Measurements from ENCODE around the gene ATOSA.

Gene ATOSA

GRCh38 chr15:52710050-52710707 is 31.0 kb upstream of the ATOSA start:
- ATAC-seq (replicated peaks; ENCODE audit: extremely low read depth, poor library complexity, severe bottlenecking), result no peak
- Mint-ChIP-seq H3K4me1 (no peaks in the 10 kb centered on the region), H3K27ac (ENCODE audit: low read depth) (no peak overlapping the region), H3K9me3 (no peaks in the 10 kb centered on the region), H3K27me3 (no peaks in the 10 kb centered on the region), H3K4me3 (no peak overlapping the region), H3K36me3 (ENCODE audit: insufficient read depth) (no peaks in the 10 kb centered on the region)
- no peak for DNase-seq (ENCODE audit: low spot score in 2 of 2)

- no peaks in the 10 kb centered on the region for H3K4me1 Mint-ChIP-seq
- ATAC-seq (replicated peaks; ENCODE audit: extremely low read depth, poor library complexity, severe bottlenecking), result no peak
- no peaks in the 10 kb centered on the region for H3K36me3 Mint-ChIP-seq (ENCODE audit: insufficient read depth)
- H3K4me3 Mint-ChIP-seq, result no peak overlapping the region
- DNase-seq (ENCODE audit: low spot score in 2 of 2), result no peak
- H3K27ac Mint-ChIP-seq (ENCODE audit: low read depth), result no peak overlapping the region
- H3K27me3 Mint-ChIP-seq, result no peaks in the 10 kb centered on the region
- no peaks in the 10 kb centered on the region for H3K9me3 Mint-ChIP-seq
These were observed 30.2 kb upstream of the ATOSA start for GRCh38 chr15:52709187-52709981.

DNA sequence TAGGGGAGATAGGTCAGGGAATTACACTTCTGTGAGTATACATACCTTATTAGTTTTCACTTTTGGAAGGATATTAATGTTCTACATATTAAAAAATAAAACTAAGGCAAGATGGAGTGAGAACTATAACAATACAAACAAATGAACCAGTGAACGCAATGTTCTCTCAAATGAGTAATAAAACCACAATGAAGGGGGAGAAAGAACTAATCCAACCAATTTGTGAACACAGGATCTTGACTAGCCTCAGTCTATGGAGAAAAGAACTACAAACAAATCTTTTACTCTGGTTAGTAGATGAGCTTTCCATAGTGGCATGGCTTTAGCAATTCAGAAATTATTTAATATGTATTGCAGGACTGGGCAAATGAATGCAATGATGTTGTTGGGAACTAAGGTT is 26.9 kb upstream of the ATOSA start:
- DNase-seq (ENCODE audit: low spot score in 2 of 2), result no peak
- H3K27me3 Mint-ChIP-seq, result no peaks in the 10 kb centered on the region
- ATAC-seq (replicated peaks; ENCODE audit: extremely low read depth, poor library complexity, severe bottlenecking), result no peak
- no peak overlapping the region for H3K4me3 Mint-ChIP-seq
- no peaks in the 10 kb centered on the region for H3K36me3 Mint-ChIP-seq (ENCODE audit: insufficient read depth)
- no peaks in the 10 kb centered on the region for H3K9me3 Mint-ChIP-seq
- no peaks in the 10 kb centered on the region for H3K4me1 Mint-ChIP-seq
- no peak overlapping the region for H3K27ac Mint-ChIP-seq (ENCODE audit: low read depth)

DNA sequence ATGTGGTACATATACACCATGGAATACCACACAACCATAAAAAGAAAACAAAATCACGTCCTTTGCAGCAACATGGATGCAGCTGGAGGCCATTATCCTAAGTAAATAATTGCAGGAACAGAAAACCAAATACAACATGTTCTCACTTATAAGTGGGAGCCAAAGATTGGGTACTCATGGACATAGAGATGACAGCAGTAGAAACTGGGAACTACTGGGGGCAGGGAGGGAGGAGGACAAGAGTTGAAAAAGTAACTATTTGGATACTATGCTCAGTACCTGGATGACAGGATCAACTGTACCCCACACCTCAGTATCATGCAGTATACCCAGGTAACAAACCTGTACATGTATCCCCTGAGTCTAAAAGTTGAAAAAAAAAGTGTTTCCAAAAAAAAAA is 23.2 kb upstream of the ATOSA start:
- peaks cover 2% of the 10 kb centered on the region for H3K36me3 Mint-ChIP-seq (ENCODE audit: insufficient read depth)
- H3K4me1 Mint-ChIP-seq, result no peaks in the 10 kb centered on the region
- H3K4me3 Mint-ChIP-seq, result no peak overlapping the region
- H3K27me3 Mint-ChIP-seq, result no peaks in the 10 kb centered on the region
- no peak for ATAC-seq (replicated peaks; ENCODE audit: extremely low read depth, poor library complexity, severe bottlenecking)
- no peak for DNase-seq (ENCODE audit: low spot score in 2 of 2)
- no peak overlapping the region for H3K27ac Mint-ChIP-seq (ENCODE audit: low read depth)
- no peaks in the 10 kb centered on the region for H3K9me3 Mint-ChIP-seq

- H3K4me1 Mint-ChIP-seq, result no peaks in the 10 kb centered on the region
- DNase-seq (ENCODE audit: low spot score in 2 of 2) (no peak), ATAC-seq (replicated peaks; ENCODE audit: extremely low read depth, poor library complexity, severe bottlenecking) (no peak)
- H3K4me3 Mint-ChIP-seq, result no peak overlapping the region
- H3K27me3 Mint-ChIP-seq, result no peaks in the 10 kb centered on the region
- peaks cover 2% of the 10 kb centered on the region for H3K36me3 Mint-ChIP-seq (ENCODE audit: insufficient read depth)
- H3K27ac Mint-ChIP-seq (ENCODE audit: low read depth), result no peak overlapping the region
- no peaks in the 10 kb centered on the region for H3K9me3 Mint-ChIP-seq
These were observed 20.3 kb upstream of the ATOSA start for GRCh38 chr15:52699457-52699856.

GRCh38 chr15:52698514-52698913 is 19.3 kb upstream of the ATOSA start:
- ATAC-seq (replicated peaks; ENCODE audit: extremely low read depth, poor library complexity, severe bottlenecking) (no peak), DNase-seq (ENCODE audit: low spot score in 2 of 2) (no peak)
- H3K27me3 Mint-ChIP-seq, result no peaks in the 10 kb centered on the region
- no peak overlapping the region for H3K4me3 Mint-ChIP-seq
- H3K36me3 Mint-ChIP-seq (ENCODE audit: insufficient read depth), result peaks cover 2% of the 10 kb centered on the region
- H3K9me3 Mint-ChIP-seq, result no peaks in the 10 kb centered on the region
- H3K27ac Mint-ChIP-seq (ENCODE audit: low read depth), result no peak overlapping the region
- H3K4me1 Mint-ChIP-seq, result no peaks in the 10 kb centered on the region

DNA sequence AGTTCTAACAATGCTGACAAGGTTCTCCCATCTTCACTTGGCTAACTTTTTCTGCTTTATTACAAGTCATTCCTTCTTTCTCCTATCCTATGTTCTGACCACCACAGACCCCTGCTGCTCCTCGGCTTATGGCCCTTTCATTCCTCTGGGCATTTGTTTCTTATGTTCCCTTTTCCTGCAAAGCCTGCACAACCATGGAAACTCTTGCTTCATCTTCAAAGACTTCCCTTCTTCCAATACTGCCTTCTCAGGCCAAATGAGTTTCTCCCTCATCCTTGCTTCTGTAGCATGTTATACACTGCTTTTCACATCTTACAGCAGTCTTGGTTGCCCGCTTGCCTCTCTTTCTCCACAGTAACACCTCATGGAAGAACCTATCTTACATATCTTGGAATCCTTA is 17.9 kb upstream of the ATOSA start:
- Mint-ChIP-seq H3K27me3 (no peaks in the 10 kb centered on the region), H3K36me3 (ENCODE audit: insufficient read depth) (peaks cover 2% of the 10 kb centered on the region), H3K27ac (ENCODE audit: low read depth) (no peak overlapping the region), H3K4me3 (no peak overlapping the region), H3K9me3 (no peaks in the 10 kb centered on the region), H3K4me1 (no peaks in the 10 kb centered on the region)
- DNase-seq (ENCODE audit: low spot score in 2 of 2) (no peak), ATAC-seq (replicated peaks; ENCODE audit: extremely low read depth, poor library complexity, severe bottlenecking) (no peak)

GRCh38 chr15:52695154-52695553 is 16.0 kb upstream of the ATOSA start:
- Mint-ChIP-seq H3K36me3 (ENCODE audit: insufficient read depth) (peaks cover 2% of the 10 kb centered on the region), H3K4me1 (no peaks in the 10 kb centered on the region), H3K4me3 (no peak overlapping the region), H3K9me3 (no peaks in the 10 kb centered on the region), H3K27me3 (no peaks in the 10 kb centered on the region), H3K27ac (ENCODE audit: low read depth) (no peak overlapping the region)
- no peak for ATAC-seq (replicated peaks; ENCODE audit: extremely low read depth, poor library complexity, severe bottlenecking)
- DNase-seq (ENCODE audit: low spot score in 2 of 2), result no peak

DNA sequence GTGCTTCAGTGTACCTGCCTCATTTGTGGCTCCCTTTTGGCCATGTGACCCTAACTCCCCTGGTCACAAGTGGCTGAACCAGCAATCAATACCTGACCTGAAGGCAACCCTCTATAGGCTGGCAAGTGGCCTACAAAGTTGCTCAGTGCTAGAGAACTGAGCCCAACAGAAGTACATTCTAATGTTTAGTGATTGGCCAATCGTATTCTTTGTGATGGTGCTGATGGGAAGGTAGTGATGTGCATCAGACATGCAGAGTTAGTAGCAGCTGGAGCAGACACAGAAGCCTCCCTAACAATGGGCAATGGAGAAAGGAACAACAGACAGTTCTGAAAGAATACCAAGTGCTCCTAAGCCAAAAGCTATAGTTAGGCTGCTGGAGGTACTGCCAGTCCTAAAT is 10.4 kb upstream of the ATOSA start:
- Mint-ChIP-seq H3K27ac (ENCODE audit: low read depth) (no peak overlapping the region), H3K4me3 (no peak overlapping the region), H3K27me3 (no peaks in the 10 kb centered on the region), H3K36me3 (ENCODE audit: insufficient read depth) (no peaks in the 10 kb centered on the region), H3K4me1 (no peaks in the 10 kb centered on the region), H3K9me3 (no peaks in the 10 kb centered on the region)
- ATAC-seq (replicated peaks; ENCODE audit: extremely low read depth, poor library complexity, severe bottlenecking), result no peak
- no peak for DNase-seq (ENCODE audit: low spot score in 2 of 2)

GRCh38 chr15:52683580-52683979 is 4.4 kb upstream of the ATOSA start:
- Mint-ChIP-seq H3K27me3 (no peaks in the 10 kb centered on the region), H3K36me3 (ENCODE audit: insufficient read depth) (peaks cover 16% of the 10 kb centered on the region), H3K4me3 (peak overlapping the region; percentile 23), H3K9me3 (no peaks in the 10 kb centered on the region), H3K4me1 (peaks cover 34% of the 10 kb centered on the region), H3K27ac (ENCODE audit: low read depth) (peak overlapping the region; percentile 85)
- DNase-seq (ENCODE audit: low spot score in 2 of 2) (no peak), ATAC-seq (replicated peaks; ENCODE audit: extremely low read depth, poor library complexity, severe bottlenecking) (peak; percentile 38)

DNA sequence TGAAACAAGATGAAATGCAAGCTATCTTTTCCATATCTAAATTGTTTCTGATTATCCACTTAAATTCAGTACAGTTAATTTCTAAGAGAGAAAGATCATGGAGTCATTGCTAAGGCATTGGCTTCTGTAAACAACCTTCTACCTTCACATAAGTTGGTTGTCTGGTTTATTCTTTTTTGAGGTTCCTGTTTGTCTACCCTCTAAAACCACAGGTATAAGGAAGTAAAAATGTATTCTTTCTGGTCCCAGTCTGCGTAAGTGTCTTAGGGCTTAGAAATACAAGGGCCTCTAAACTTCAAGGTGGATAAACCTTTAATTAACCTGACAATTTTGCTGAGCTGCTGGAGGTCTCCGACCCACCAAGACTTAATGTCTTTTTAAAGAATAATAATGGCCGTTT is 3.6 kb upstream of the ATOSA start:
- ATAC-seq (replicated peaks; ENCODE audit: extremely low read depth, poor library complexity, severe bottlenecking) (peak; percentile 47), DNase-seq (ENCODE audit: low spot score in 2 of 2) (no peak)
- no peaks in the 10 kb centered on the region for H3K9me3 Mint-ChIP-seq
- peak overlapping the region; percentile 85 for H3K27ac Mint-ChIP-seq (ENCODE audit: low read depth)
- H3K27me3 Mint-ChIP-seq, result no peaks in the 10 kb centered on the region
- H3K4me1 Mint-ChIP-seq, result peaks cover 41% of the 10 kb centered on the region
- H3K4me3 Mint-ChIP-seq, result peak overlapping the region; percentile 37
- peaks cover 22% of the 10 kb centered on the region for H3K36me3 Mint-ChIP-seq (ENCODE audit: insufficient read depth)

DNA sequence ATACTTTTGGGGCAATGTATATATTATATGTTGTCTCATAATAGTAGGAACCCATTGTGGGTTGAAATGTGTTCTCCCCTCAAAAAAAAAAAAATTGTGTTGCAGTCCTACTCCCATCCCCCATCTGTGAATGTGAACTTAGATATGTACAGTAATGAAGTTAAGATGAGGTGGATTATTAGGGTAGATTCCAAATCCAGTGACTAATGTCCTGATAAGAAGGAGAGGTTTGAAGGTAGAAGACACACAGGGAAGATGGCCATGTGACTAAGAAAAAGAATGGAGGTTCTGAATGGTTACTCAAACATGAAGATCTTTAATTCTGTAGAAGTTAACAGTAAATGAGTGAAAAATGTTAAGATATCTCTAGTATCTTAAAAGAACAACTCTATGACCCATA is 3.0 kb upstream of the ATOSA start:
- no peak for DNase-seq (ENCODE audit: low spot score in 2 of 2)
- no peak for ATAC-seq (replicated peaks; ENCODE audit: extremely low read depth, poor library complexity, severe bottlenecking)
- no peaks in the 10 kb centered on the region for H3K27me3 Mint-ChIP-seq
- peaks cover 42% of the 10 kb centered on the region for H3K4me1 Mint-ChIP-seq
- H3K27ac Mint-ChIP-seq (ENCODE audit: low read depth), result peak overlapping the region; percentile 85
- H3K4me3 Mint-ChIP-seq, result peak overlapping the region; percentile 14
- peaks cover 24% of the 10 kb centered on the region for H3K36me3 Mint-ChIP-seq (ENCODE audit: insufficient read depth)
- no peaks in the 10 kb centered on the region for H3K9me3 Mint-ChIP-seq

- no peak for ATAC-seq (replicated peaks; ENCODE audit: extremely low read depth, poor library complexity, severe bottlenecking)
- Mint-ChIP-seq H3K27ac (ENCODE audit: low read depth) (peak overlapping the region; percentile 85), H3K4me3 (no peak overlapping the region), H3K4me1 (peaks cover 42% of the 10 kb centered on the region), H3K9me3 (no peaks in the 10 kb centered on the region), H3K27me3 (no peaks in the 10 kb centered on the region), H3K36me3 (ENCODE audit: insufficient read depth) (peaks cover 26% of the 10 kb centered on the region)
- DNase-seq (ENCODE audit: low spot score in 2 of 2), result no peak
These were observed 2.3 kb upstream of the ATOSA start for GRCh38 chr15:52681441-52681840.
